Activated T-helper 1 cell treated with anti-CD3 and anti-CD28 coated beads, Interleukin-12 subunit alpha, Interleukin-12 subunit beta, Interleukin-2, Interleukin-4 antibody, amounts not matched to agents 30 ng/mL and 10 ng/mL and 1 ng/mL, durations not matched to agents 14 hours and 24 hours and 36 hours (primary cell): ENCODE results near the gene ME3. TPM values are rescaled to one million over a fixed set of nuclear protein-coding genes. Genes with fewer than 3 reads are reported as not detected.
"Not testable (repeated sequence)": the region's sequence is repeated elsewhere in the genome, so short reads cannot be mapped to it uniquely, and the experiment has no call there.

Experiments used
- DNase-seq: peaks from one replicate; pipeline ENCODE4 v3.0.0; 2021; ENCODE audit warnings: low spot score
- H3K27ac Mint-ChIP-seq: one replicate; pipeline ENCODE4 v1.8.0; 2021; ENCODE audit warnings: mild to moderate bottlenecking, mixed read lengths
- H3K27me3 Mint-ChIP-seq: one replicate; pipeline ENCODE4 v1.8.0; 2022; ENCODE audit warnings: mild to moderate bottlenecking, moderate library complexity, mixed read lengths; ENCODE audit not compliant: insufficient read depth
- H3K36me3 Mint-ChIP-seq: one replicate; pipeline ENCODE4 v1.8.0; 2021; ENCODE audit warnings: low read depth, mixed read lengths
- H3K4me1 Mint-ChIP-seq: one replicate; pipeline ENCODE4 v1.8.0; 2021; ENCODE audit warnings: low read depth, mixed read lengths
- H3K4me3 Mint-ChIP-seq: one replicate; pipeline ENCODE4 v1.8.0; 2021; ENCODE audit warnings: mild to moderate bottlenecking, moderate library complexity, mixed read lengths
- H3K9me3 Mint-ChIP-seq: one replicate; pipeline ENCODE4 v1.8.0; 2021; ENCODE audit warnings: mixed read lengths
- intact Hi-C: fragments of 100-400 bp; cut with micrococcal nuclease; formaldehyde crosslinking; loops from one replicate; pipeline ENCODE4 v1.15.1; 2024
- total RNA-seq: library from RNA; stranded (reverse); gene quantifications from 2 replicates; pipeline ENCODE4 v1.2.3, GENCODE V29; 2022

Gene ME3
- total RNA-seq, 1 donor from 2014 or later: 12.8 TPM

GRCh38 chr11:86565388-86565787, 107.0 kb downstream of the ME3 start:
- no peak overlapping the region for H3K4me3 Mint-ChIP-seq
- no peak for DNase-seq

DNA sequence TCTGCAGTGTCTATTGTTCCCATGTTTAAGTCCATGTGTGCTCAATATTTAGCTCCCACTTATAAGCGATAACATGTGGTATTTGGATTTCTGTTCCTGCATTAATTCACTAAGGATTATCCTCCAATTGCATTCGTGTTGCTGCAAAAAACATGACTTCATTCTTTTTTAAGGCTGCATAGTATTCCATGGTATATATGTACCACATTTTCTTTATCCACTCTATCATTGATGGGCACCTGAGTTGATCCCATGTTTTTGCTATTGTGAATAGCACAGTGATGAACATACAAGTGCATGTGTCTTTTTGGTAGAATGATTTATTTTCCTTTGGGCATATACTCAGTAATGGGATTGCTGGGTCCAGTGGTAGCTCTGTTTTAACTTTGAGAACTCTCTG, 109.6 kb downstream of the ME3 start:
- H3K4me3 Mint-ChIP-seq, DNase-seq, H3K27ac Mint-ChIP-seq, H3K27me3 Mint-ChIP-seq, intact Hi-C loops, H3K4me1 Mint-ChIP-seq, H3K36me3 Mint-ChIP-seq: not testable (repeated sequence)
- H3K9me3 Mint-ChIP-seq: peaks cover 16% of the 10 kb centered on the region

More at GRCh38 chr11:86565388-86565787, 107.0 kb downstream of the ME3 start:
- Mint-ChIP-seq H3K36me3 (no peaks in the 10 kb centered on the region), H3K9me3 (peaks cover 8% of the 10 kb centered on the region), H3K27me3 (peaks cover 2% of the 10 kb centered on the region), H3K4me1 (peaks cover 6% of the 10 kb centered on the region), H3K27ac (no peak overlapping the region)
- intact Hi-C loops: no loop called here

DNA sequence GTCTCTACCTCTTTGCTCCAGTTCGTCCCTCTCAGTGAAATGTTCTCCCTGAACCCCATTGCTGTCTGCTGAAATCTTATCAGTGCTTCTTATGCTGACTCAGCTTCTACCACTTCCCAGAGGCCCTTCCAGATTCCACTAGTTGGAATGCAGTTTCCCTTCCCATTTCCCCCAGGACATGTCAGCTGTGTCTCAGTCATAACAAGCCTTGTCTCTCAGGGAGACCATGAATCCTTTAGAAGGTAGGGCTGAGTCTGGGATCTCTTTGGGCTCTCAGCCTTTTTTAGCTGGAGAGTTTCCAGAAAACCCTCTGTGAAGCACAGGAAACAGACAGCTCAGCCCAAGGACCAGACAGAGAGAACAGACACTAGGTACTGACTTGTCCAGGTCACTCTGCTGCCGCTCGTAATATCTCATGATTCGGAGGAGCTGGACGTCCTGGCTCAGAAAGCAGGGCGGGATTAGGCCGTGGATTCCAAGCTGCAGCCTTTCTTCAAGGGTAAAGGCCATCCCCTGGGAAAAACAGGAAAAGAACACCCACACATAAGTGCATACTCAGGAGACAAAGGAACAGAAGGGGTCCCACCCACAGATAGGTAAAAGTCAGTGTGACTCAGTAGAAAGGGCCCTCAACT, 113.0 kb downstream of the ME3 start:
- H3K4me1 Mint-ChIP-seq: no peaks in the 10 kb centered on the region
- no peak overlapping the region for H3K4me3 Mint-ChIP-seq
- H3K9me3 Mint-ChIP-seq: peaks cover 16% of the 10 kb centered on the region
- intact Hi-C loops: no loop called here
- no peaks in the 10 kb centered on the region for H3K27me3 Mint-ChIP-seq
- DNase-seq: no peak
- no peaks in the 10 kb centered on the region for H3K36me3 Mint-ChIP-seq
- H3K27ac Mint-ChIP-seq: no peak overlapping the region

DNA sequence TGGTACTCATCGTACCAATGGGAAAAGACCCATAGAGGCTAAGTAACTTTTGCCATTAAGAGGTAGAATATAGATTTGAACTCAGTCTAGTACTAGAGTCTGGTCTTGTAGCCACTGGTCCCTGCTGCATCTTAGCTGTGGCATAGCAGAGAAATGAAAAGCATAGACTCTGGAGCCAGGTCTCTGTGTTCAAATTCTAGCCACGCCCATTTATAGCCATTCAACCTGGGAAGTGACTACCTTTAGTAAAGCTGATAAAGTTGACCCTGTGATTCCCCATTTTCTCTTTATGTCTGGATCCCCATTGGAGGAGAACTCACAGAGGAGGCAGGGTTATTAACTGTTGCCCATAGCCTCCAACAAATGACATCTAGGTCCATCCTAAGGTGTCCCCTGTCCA, 113.6 kb downstream of the ME3 start:
- no peak overlapping the region for H3K4me3 Mint-ChIP-seq
- intact Hi-C loops: no loop called here
- H3K4me1 Mint-ChIP-seq: no peaks in the 10 kb centered on the region
- DNase-seq: no peak
- no peak overlapping the region for H3K27ac Mint-ChIP-seq
- H3K27me3 Mint-ChIP-seq: no peaks in the 10 kb centered on the region
- H3K36me3 Mint-ChIP-seq: no peaks in the 10 kb centered on the region
- H3K9me3 Mint-ChIP-seq: peaks cover 16% of the 10 kb centered on the region

- peaks cover 16% of the 10 kb centered on the region for H3K9me3 Mint-ChIP-seq
- intact Hi-C loops: no loop called here
Observed at GRCh38 chr11:86558207-86558606, 114.2 kb downstream of the ME3 start.

DNA sequence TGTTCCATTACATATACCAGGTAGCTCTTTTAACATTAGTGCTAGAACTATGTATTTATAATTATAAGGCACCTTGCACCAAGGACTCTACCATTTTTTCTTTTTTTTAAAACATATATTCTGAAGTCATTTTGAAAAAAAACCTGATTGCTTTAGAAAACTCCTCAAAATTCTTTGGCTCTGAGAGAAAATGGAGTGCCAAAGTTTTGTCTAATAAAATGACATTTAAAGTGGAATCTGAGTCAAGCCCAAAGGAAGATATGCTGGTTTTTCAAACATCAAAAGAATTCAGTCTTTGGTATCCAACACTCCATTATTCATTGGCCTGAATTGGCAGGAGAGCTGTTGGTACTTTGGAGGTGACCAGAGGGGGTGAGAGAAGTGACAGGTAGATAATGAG, 116.5 kb downstream of the ME3 start:
- Mint-ChIP-seq H3K4me3 (no peak overlapping the region), H3K27ac (no peak overlapping the region), H3K9me3 (peaks cover 8% of the 10 kb centered on the region), H3K36me3 (peaks cover 4% of the 10 kb centered on the region), H3K4me1 (no peaks in the 10 kb centered on the region), H3K27me3 (no peaks in the 10 kb centered on the region)
- DNase-seq: no peak
- intact Hi-C loops: no loop called here

More at GRCh38 chr11:86558207-86558606, 114.2 kb downstream of the ME3 start:
- Mint-ChIP-seq H3K27me3 (no peaks in the 10 kb centered on the region), H3K4me1 (no peaks in the 10 kb centered on the region), H3K27ac (no peak overlapping the region), H3K4me3 (no peak overlapping the region), H3K36me3 (no peaks in the 10 kb centered on the region)
- no peak for DNase-seq

DNA sequence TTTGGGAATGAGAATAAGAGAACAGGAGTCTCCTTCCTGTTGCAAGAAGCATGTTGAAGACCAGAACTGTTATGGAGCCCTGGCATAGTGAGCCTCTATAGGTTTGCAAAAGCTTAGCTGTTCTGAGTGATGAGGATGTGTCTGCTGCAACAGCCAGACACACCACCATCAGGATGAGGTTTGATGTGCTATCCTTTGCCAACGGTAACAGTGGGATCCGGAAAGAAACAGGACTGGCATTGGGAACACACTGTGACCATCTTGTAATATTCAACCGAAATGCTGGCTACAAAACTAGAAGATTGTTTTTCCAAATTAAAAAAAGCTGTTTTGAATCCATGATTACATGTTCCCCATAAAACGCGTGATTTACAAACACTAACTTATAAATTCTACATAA, 117.0 kb downstream of the ME3 start:
- intact Hi-C loops: no loop called here
- Mint-ChIP-seq H3K27ac (no peak overlapping the region), H3K4me1 (no peaks in the 10 kb centered on the region), H3K9me3 (peaks cover 8% of the 10 kb centered on the region), H3K27me3 (no peaks in the 10 kb centered on the region), H3K4me3 (no peak overlapping the region), H3K36me3 (peaks cover 4% of the 10 kb centered on the region)
- no peak for DNase-seq

DNA sequence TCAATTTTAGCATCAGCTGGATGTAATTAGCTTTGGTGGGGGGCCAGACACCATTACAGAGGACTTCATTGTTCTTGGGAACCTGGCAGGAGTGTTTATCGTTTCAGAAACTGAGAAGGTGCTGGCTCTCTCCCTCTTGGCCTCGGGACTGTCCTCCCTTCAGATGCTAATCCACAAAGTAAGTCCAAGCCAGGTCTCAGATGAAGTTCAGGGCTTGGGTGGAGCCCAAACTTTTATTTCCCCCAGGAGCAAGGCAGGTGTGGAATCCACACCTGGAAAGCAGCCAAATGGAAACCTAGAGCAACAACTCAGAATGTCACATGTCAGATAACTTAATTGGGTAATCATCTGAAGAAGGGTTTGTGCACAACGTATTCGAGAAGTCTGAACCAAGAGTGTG, 119.2 kb downstream of the ME3 start:
- Mint-ChIP-seq H3K4me3 (no peak overlapping the region), H3K27me3 (no peaks in the 10 kb centered on the region), H3K36me3 (peaks cover 4% of the 10 kb centered on the region), H3K9me3 (no peaks in the 10 kb centered on the region), H3K4me1 (no peaks in the 10 kb centered on the region), H3K27ac (no peak overlapping the region)
- intact Hi-C loops: no loop called here
- no peak for DNase-seq

- no peaks in the 10 kb centered on the region for H3K9me3 Mint-ChIP-seq
- no peak for DNase-seq
- H3K4me3 Mint-ChIP-seq: no peak overlapping the region
- peaks cover 4% of the 10 kb centered on the region for H3K36me3 Mint-ChIP-seq
- intact Hi-C loops: no loop called here
- H3K27me3 Mint-ChIP-seq: no peaks in the 10 kb centered on the region
- H3K4me1 Mint-ChIP-seq: no peaks in the 10 kb centered on the region
- H3K27ac Mint-ChIP-seq: no peak overlapping the region
Observed at GRCh38 chr11:86551288-86552092, 120.9 kb downstream of the ME3 start.

GRCh38 chr11:86550757-86551156, 121.7 kb downstream of the ME3 start:
- no peak overlapping the region for H3K4me3 Mint-ChIP-seq
- H3K9me3 Mint-ChIP-seq: no peaks in the 10 kb centered on the region
- no peaks in the 10 kb centered on the region for H3K4me1 Mint-ChIP-seq
- intact Hi-C loops: no loop called here
- H3K36me3 Mint-ChIP-seq: peaks cover 4% of the 10 kb centered on the region
- no peak for DNase-seq
- no peak overlapping the region for H3K27ac Mint-ChIP-seq
- no peaks in the 10 kb centered on the region for H3K27me3 Mint-ChIP-seq

GRCh38 chr11:86548271-86548917, 124.0 kb downstream of the ME3 start:
- DNase-seq: no peak
- H3K9me3 Mint-ChIP-seq: no peaks in the 10 kb centered on the region
- no peak overlapping the region for H3K4me3 Mint-ChIP-seq
- intact Hi-C loops: no loop called here
- H3K4me1 Mint-ChIP-seq: no peaks in the 10 kb centered on the region
- H3K27ac Mint-ChIP-seq: no peak overlapping the region
- peaks cover 4% of the 10 kb centered on the region for H3K36me3 Mint-ChIP-seq
- no peaks in the 10 kb centered on the region for H3K27me3 Mint-ChIP-seq

DNA sequence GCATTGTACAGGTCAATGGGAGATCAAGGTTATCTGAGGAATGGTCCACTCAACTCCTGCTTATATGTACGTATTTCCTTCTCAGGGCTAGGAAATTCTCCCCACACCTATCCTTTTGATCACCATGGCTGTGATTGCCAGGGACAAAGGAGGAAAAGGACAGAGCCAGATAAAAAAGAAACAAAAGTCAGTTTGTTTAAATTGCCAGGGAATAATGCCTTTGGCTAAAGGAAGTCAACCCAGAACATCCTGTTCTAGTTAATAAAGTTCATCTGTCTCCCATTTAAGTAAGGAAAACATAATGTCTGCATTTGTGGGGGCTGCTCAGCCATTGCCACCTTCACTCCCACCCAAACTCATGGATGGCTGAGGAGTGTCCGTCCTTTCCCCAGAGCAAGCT, 124.7 kb downstream of the ME3 start:
- H3K36me3 Mint-ChIP-seq: peaks cover 4% of the 10 kb centered on the region
- no peaks in the 10 kb centered on the region for H3K27me3 Mint-ChIP-seq
- DNase-seq: no peak
- H3K9me3 Mint-ChIP-seq: peaks cover under 1% of the 10 kb centered on the region
- H3K4me3 Mint-ChIP-seq: no peak overlapping the region
- H3K27ac Mint-ChIP-seq: no peak overlapping the region
- intact Hi-C loops: no loop called here
- H3K4me1 Mint-ChIP-seq: no peaks in the 10 kb centered on the region

- H3K36me3 Mint-ChIP-seq, H3K27ac Mint-ChIP-seq, H3K4me3 Mint-ChIP-seq, intact Hi-C loops, H3K4me1 Mint-ChIP-seq, H3K27me3 Mint-ChIP-seq, DNase-seq: not testable (repeated sequence)
- peaks cover 14% of the 10 kb centered on the region for H3K9me3 Mint-ChIP-seq
Observed at GRCh38 chr11:86541299-86541698, 131.1 kb downstream of the ME3 start.
